ENCODE measurements around the gene METTL14. TPM values are rescaled to one million over a fixed set of nuclear protein-coding genes. Genes with fewer than 3 reads are reported as not detected.

METTL14 gene
- polyA plus RNA-seq, 1 donor (not counting 4 experiments of a cell fraction or from before 2014, with no cell fraction given), result 25.8 TPM

GRCh38 chr4:118703118-118703517 is 17.9 kb downstream of the METTL14 start:
- Histone ChIP-seq H3K4me1 (ENCODE audit: control insufficient read depth, extremely low read depth, insufficient read depth, low read length) (no peaks in the 10 kb centered on the region), H3K36me3 (ENCODE audit: control insufficient read depth in 2 of 2, extremely low read depth in 1 of 2, insufficient read depth in 2 of 2, low read length in 2 of 2) (peaks cover 7 to 10% of the 10 kb centered on the region in 2 experiments)
- no peak for FAIRE-seq

GRCh38 chr4:118711052-118711451 is 25.9 kb downstream of the METTL14 start:
- dilution Hi-C loops (cut with MboI; ENCODE audit: extremely low pct_ligation_motif_present, low sequenced_read_pairs), result no loop called here
- no peak for FAIRE-seq
- TF ChIP-seq CTCF (optimal IDR thresholded peaks at IDR 0.05 in 1 of 3, IDR thresholded peaks at IDR 0.05 in 1 of 3, conservative IDR thresholded peaks at IDR 0.05 in 1 of 3; ENCODE audit: extremely low read depth in 1 of 3, insufficient read depth in 2 of 3, low read length in 3 of 3) (no peak), EZH2 (IDR thresholded peaks at IDR 0.05; ENCODE audit: low read length) (no peak)
- no peak overlapping the region for H3K4me3 ChIP-seq (ENCODE audit: control insufficient read depth in 2 of 3, extremely low read depth in 1 of 3, insufficient read depth in 2 of 3, low read depth in 1 of 3, low read length in 3 of 3)
- no peaks in the 10 kb centered on the region for H3K9me1 ChIP-seq (ENCODE audit: control insufficient read depth, extremely low read depth, insufficient read depth, low read length)
- peaks cover 0 to 2% of the 10 kb centered on the region in 2 experiments for H3K36me3 ChIP-seq (ENCODE audit: control insufficient read depth in 2 of 2, extremely low read depth in 1 of 2, insufficient read depth in 2 of 2, low read length in 2 of 2)
- H3K9me3 ChIP-seq (ENCODE audit: control insufficient read depth, low read depth, low read length), result no peaks in the 10 kb centered on the region
- H3K4me2 ChIP-seq (ENCODE audit: control insufficient read depth, extremely low read depth, insufficient read depth, low read depth, low read length), result no peak overlapping the region
- no peaks in the 10 kb centered on the region for H3K4me1 ChIP-seq (ENCODE audit: control insufficient read depth, extremely low read depth, insufficient read depth, low read length)
- no peaks in the 10 kb centered on the region for H3K79me2 ChIP-seq (ENCODE audit: control insufficient read depth, insufficient read depth, low read length)
- no peak overlapping the region for H3K9ac ChIP-seq (ENCODE audit: control insufficient read depth, extremely low read depth, insufficient read depth, low read length)
- H3K27ac ChIP-seq (ENCODE audit: control insufficient read depth, insufficient read depth, low read length), result no peak overlapping the region
- H3K27me3 ChIP-seq (ENCODE audit: control insufficient read depth, extremely low read depth, insufficient read depth, low read length), result no peaks in the 10 kb centered on the region
- H4K20me1 ChIP-seq (ENCODE audit: control insufficient read depth, extremely low read depth, insufficient read depth, low read length), result no peaks in the 10 kb centered on the region
- H2AFZ ChIP-seq (ENCODE audit: control insufficient read depth, low read length), result no peak overlapping the region
- no peak for DNase-seq (ENCODE audit: low read depth, low spot score)

More at GRCh38 chr4:118703118-118703517, 17.9 kb downstream of the METTL14 start:
- no peaks in the 10 kb centered on the region for H3K79me2 ChIP-seq (ENCODE audit: control insufficient read depth, insufficient read depth, low read length)
- H3K4me2 ChIP-seq (ENCODE audit: control insufficient read depth, extremely low read depth, insufficient read depth, low read depth, low read length), result no peak overlapping the region
- no peaks in the 10 kb centered on the region for H3K9me3 ChIP-seq (ENCODE audit: control insufficient read depth, low read depth, low read length)
- dilution Hi-C loops (cut with MboI; ENCODE audit: extremely low pct_ligation_motif_present, low sequenced_read_pairs), result no loop called here
- H3K4me3 ChIP-seq (ENCODE audit: control insufficient read depth in 2 of 3, extremely low read depth in 1 of 3, insufficient read depth in 2 of 3, low read depth in 1 of 3, low read length in 3 of 3), result no peak overlapping the region
- H3K27ac ChIP-seq (ENCODE audit: control insufficient read depth, insufficient read depth, low read length), result no peak overlapping the region
- H3K27me3 ChIP-seq (ENCODE audit: control insufficient read depth, extremely low read depth, insufficient read depth, low read length), result no peaks in the 10 kb centered on the region
- no peak overlapping the region for H2AFZ ChIP-seq (ENCODE audit: control insufficient read depth, low read length)
- no peaks in the 10 kb centered on the region for H3K9me1 ChIP-seq (ENCODE audit: control insufficient read depth, extremely low read depth, insufficient read depth, low read length)
- H4K20me1 ChIP-seq (ENCODE audit: control insufficient read depth, extremely low read depth, insufficient read depth, low read length), result no peaks in the 10 kb centered on the region
- no peak for DNase-seq (ENCODE audit: low read depth, low spot score)
- TF ChIP-seq EZH2 (IDR thresholded peaks at IDR 0.05; ENCODE audit: low read length) (no peak), CTCF (optimal IDR thresholded peaks at IDR 0.05 in 1 of 3, IDR thresholded peaks at IDR 0.05 in 1 of 3, conservative IDR thresholded peaks at IDR 0.05 in 1 of 3; ENCODE audit: extremely low read depth in 1 of 3, insufficient read depth in 2 of 3, low read length in 3 of 3) (no peak)
- no peak overlapping the region for H3K9ac ChIP-seq (ENCODE audit: control insufficient read depth, extremely low read depth, insufficient read depth, low read length)
